Measurements from ENCODE around the gene S100A5. TPM values are rescaled to one million over a fixed set of nuclear protein-coding genes. Genes with fewer than 3 reads are reported as not detected.

S100A5 gene
- total RNA-seq, 1 donor from 2014 or later: not detected

DNA sequence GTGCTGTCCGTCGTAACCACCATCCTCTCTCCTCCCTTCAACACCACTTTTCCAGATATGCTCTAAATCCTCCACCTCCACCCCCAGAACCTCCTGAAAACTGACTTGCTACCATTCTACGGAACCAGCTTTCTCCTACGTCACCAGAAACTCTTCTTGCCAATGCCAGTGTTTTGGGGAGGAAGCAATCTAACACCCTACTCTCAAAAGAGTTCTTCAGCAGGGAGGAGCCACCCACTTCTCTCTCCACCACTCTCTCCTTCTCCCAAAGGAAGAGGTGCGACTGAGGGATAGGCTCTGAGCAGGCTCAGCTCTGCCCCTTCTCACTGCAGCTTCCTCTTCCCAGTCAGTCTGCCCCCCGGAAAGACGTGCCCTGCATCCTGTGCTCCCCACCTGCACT is 31.0 kb upstream of the S100A5 start:
- Mint-ChIP-seq H3K4me3 (ENCODE audit: low read depth) (no peak overlapping the region), H3K9me3 (ENCODE audit: low read depth) (no peaks in the 10 kb centered on the region), H3K4me1 (ENCODE audit: low read depth) (peaks cover 24% of the 10 kb centered on the region), H3K27me3 (no peaks in the 10 kb centered on the region), H3K36me3 (ENCODE audit: insufficient read depth) (no peaks in the 10 kb centered on the region), H3K27ac (no peak overlapping the region)
- DNase-seq (ENCODE audit: low spot score, unreplicated experiment): no peak
- TF ChIP-seq, protein P1, sequence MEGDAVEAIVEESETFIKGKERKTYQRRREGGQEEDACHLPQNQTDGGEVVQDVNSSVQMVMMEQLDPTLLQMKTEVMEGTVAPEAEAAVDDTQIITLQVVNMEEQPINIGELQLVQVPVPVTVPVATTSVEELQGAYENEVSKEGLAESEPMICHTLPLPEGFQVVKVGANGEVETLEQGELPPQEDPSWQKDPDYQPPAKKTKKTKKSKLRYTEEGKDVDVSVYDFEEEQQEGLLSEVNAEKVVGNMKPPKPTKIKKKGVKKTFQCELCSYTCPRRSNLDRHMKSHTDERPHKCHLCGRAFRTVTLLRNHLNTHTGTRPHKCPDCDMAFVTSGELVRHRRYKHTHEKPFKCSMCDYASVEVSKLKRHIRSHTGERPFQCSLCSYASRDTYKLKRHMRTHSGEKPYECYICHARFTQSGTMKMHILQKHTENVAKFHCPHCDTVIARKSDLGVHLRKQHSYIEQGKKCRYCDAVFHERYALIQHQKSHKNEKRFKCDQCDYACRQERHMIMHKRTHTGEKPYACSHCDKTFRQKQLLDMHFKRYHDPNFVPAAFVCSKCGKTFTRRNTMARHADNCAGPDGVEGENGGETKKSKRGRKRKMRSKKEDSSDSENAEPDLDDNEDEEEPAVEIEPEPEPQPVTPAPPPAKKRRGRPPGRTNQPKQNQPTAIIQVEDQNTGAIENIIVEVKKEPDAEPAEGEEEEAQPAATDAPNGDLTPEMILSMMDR (IDR thresholded peaks at IDR 0.05; ENCODE audit: unreplicated experiment): no peak

DNA sequence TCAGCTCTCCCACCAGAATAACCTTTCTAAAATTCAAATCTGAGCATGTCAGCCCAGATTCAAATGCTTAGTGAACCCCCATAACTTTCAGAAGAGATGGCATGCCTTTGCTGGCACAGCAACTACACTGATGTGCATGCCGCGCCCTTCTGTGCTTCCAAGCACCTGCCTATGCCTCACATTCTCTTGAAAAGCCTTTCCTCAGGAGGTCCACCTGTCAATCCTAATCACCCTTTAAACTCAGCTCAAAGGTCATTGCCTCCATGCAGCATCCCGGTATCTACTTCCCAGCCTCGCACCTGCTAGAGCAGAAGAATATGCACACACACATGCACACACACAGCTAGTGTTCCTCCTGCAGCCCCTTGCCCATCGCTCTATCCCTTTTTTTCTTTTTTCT is 30.1 kb upstream of the S100A5 start:
- no peaks in the 10 kb centered on the region for H3K9me3 Mint-ChIP-seq (ENCODE audit: low read depth)
- H3K4me3 Mint-ChIP-seq (ENCODE audit: low read depth): no peak overlapping the region
- H3K36me3 Mint-ChIP-seq (ENCODE audit: insufficient read depth): no peaks in the 10 kb centered on the region
- peaks cover 30% of the 10 kb centered on the region for H3K4me1 Mint-ChIP-seq (ENCODE audit: low read depth)
- peak overlapping the region; percentile 43 for H3K27ac Mint-ChIP-seq
- H3K27me3 Mint-ChIP-seq: no peaks in the 10 kb centered on the region
- TF ChIP-seq, protein P1 (IDR thresholded peaks at IDR 0.05; ENCODE audit: unreplicated experiment): no peak
- DNase-seq (ENCODE audit: low spot score, unreplicated experiment): no peak

DNA sequence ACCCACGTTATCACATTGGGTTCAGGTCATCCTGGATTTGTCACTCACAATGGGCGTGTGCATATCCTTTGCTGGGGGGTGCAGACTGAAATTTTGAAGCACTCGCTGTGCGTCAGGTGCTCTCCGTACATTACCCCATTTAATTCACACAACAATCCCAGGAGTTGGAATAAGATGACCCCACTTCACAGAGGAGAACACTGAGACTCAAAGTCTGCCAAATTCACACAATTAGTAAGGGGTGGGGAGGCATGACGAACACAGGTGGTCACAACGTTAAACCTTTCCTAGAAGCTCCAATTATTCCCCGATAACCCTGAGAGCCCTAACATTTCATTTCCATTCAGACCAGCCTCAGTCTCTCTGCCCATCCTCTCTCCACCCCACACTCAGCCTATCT is 28.7 kb upstream of the S100A5 start:
- Mint-ChIP-seq H3K36me3 (ENCODE audit: insufficient read depth) (no peaks in the 10 kb centered on the region), H3K9me3 (ENCODE audit: low read depth) (no peaks in the 10 kb centered on the region), H3K4me1 (ENCODE audit: low read depth) (peaks cover 35% of the 10 kb centered on the region), H3K27me3 (no peaks in the 10 kb centered on the region), H3K27ac (no peak overlapping the region), H3K4me3 (ENCODE audit: low read depth) (no peak overlapping the region)
- TF ChIP-seq, protein P1 (IDR thresholded peaks at IDR 0.05; ENCODE audit: unreplicated experiment): no peak
- no peak for DNase-seq (ENCODE audit: low spot score, unreplicated experiment)

DNA sequence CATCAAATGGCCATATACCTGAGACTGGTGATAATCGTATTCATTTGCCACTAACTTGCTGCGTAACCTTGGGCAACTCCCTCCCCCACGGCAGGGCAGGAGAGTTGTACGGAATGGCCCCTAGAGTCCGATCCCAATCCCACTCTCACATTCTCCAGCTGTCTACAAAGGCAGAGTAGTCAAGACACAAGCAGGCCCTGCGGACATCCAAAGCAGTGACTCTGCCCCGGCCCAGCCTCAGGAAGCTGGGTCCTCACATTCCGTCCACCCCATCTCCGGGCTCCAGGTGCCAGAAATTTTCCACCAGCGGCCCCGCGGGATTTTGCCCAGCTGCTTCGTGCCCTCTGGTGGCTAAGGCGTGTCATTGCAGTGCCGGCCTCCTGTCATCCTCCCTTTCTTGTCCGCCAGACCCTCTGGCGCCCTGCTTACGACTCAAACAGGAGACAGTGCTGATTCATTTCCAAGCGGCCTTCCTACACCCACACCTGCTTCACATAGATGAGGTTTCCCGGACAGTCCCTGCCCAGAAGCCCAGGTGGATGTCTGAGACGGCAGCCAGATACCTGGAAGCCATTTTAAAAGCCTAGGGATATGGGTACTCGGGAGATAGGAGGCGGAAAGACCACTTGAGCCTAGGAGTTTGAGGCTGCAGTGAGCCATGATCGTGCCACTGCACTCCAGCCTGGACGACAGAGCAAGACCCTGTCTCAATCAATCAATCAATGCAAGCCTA is 27.8 kb upstream of the S100A5 start:
- peak overlapping the region; percentile 97 for H3K27ac Mint-ChIP-seq
- TF ChIP-seq, protein P1 (IDR thresholded peaks at IDR 0.05; ENCODE audit: unreplicated experiment): peak; percentile 96
- peaks cover 35% of the 10 kb centered on the region for H3K4me1 Mint-ChIP-seq (ENCODE audit: low read depth)

DNA sequence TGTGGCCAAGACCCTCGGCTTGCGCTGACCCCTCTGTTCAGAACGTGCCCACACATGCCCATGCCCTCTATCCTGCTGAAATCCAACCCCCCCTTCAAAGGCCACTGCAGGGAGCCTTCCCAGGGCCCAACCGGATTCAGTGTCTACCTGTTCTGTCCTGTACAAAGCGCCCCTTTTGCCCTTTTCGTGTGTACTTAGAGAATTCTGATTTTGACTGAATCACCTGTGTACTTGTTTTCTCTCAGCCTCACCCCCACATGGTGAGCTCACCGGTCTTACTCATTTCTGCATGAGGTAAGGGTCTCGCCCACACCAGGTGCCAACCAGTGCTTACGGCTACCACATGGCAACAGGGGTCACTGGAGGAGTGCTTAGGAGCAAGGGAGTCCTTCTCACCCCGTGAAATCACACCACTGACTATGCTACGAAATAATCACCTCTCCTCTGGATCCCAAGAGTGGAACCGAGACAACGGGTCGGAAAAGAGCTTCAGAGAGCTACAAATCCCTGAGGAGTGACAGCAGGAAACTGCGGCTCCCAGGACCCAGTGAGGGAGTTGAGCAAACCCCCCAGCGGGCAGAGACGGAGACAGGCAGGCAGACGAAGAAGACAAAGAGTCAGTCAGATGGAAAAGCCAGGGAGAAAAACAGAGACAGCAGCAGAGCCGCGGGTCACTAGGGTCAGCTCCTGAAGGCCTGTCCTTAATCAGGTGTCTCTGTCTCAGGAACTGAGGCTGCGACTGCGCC is 27.1 kb upstream of the S100A5 start:
- H3K4me1 Mint-ChIP-seq (ENCODE audit: low read depth): peaks cover 35% of the 10 kb centered on the region
- no peaks in the 10 kb centered on the region for H3K36me3 Mint-ChIP-seq (ENCODE audit: insufficient read depth)

More for the DNA sequence above, 27.8 kb upstream of the S100A5 start:
- H3K4me3 Mint-ChIP-seq (ENCODE audit: low read depth): peak overlapping the region; percentile 31
- DNase-seq (ENCODE audit: low spot score, unreplicated experiment): peak; percentile 86
- no peaks in the 10 kb centered on the region for H3K36me3 Mint-ChIP-seq (ENCODE audit: insufficient read depth)
- H3K27me3 Mint-ChIP-seq: no peaks in the 10 kb centered on the region
- H3K9me3 Mint-ChIP-seq (ENCODE audit: low read depth): no peaks in the 10 kb centered on the region

More for the DNA sequence above, 27.1 kb upstream of the S100A5 start:
- H3K27ac Mint-ChIP-seq: peak overlapping the region; percentile 97
- H3K4me3 Mint-ChIP-seq (ENCODE audit: low read depth): no peak overlapping the region
- TF ChIP-seq, protein P1 (IDR thresholded peaks at IDR 0.05; ENCODE audit: unreplicated experiment): no peak
- no peak for DNase-seq (ENCODE audit: low spot score, unreplicated experiment)
- no peaks in the 10 kb centered on the region for H3K9me3 Mint-ChIP-seq (ENCODE audit: low read depth)
- H3K27me3 Mint-ChIP-seq: no peaks in the 10 kb centered on the region

Measured in progenitor cell of endocrine pancreas (in vitro differentiated cells).